IPS-18c (cell line): ENCODE measurements around the gene UXS1.

Experiments used
- H3K4me3 ChIP-seq: 2 replicates; pipeline ENCODE4 v1.7.0; 2013; ENCODE audit warnings: low read depth, mild to moderate bottlenecking, low read length, moderate library complexity; ENCODE audit not compliant: insufficient read depth
- H3K9me3 ChIP-seq: one replicate; pipeline ENCODE4 v1.6.1; 2013; ENCODE audit warnings: mild to moderate bottlenecking, low read length, moderate library complexity; ENCODE audit not compliant: control insufficient read depth, insufficient read depth

Gene UXS1

DNA sequence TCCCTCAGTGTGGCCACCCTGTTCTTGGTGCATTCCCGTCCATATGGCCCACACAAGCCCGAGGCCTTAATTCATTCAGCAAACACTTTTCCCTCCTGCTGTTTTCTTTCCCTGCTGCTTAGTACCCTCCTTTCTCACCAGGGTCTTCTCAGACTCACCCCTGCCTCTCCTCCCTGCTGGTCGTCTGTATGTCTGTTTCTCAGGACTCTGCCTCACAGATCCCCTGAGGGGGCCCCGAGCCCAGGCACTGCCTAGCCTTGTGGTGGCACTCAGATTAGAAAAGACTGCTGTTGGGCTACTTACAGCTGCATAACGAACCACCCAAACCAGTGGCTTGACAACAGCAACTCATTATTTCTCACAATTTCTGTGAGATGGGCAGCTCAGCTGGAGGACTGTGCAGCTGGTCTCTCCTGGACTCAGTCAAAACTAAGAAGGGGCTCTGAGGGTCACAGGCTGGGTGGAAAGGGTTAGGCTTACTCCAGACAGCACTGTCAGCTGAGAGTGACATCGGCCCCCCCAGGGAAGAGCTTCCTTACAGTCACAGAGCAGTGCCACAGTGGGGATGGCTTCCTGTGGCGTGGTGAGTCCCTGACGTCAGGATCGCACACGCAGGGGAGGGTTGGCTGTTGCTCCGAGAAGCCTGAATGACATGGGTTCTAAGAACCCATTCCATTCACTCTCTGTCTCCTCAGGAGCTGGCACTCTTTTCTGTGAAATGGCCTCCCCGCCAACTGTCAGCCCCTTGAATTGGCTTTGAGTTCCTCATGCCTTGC, 139.0 kb downstream of the UXS1 start:
- H3K4me3 ChIP-seq, result no peak overlapping the region
- H3K9me3 ChIP-seq, result peaks cover 2% of the 10 kb centered on the region

- H3K9me3 ChIP-seq, result peaks cover 4% of the 10 kb centered on the region
- H3K4me3 ChIP-seq, result no peak overlapping the region
Measured at GRCh38 chr2:106054321-106054720, 139.8 kb downstream of the UXS1 start.

- peaks cover 4% of the 10 kb centered on the region for H3K9me3 ChIP-seq
- H3K4me3 ChIP-seq, result no peak overlapping the region
Measured at GRCh38 chr2:106053581-106053980, 140.5 kb downstream of the UXS1 start.

DNA sequence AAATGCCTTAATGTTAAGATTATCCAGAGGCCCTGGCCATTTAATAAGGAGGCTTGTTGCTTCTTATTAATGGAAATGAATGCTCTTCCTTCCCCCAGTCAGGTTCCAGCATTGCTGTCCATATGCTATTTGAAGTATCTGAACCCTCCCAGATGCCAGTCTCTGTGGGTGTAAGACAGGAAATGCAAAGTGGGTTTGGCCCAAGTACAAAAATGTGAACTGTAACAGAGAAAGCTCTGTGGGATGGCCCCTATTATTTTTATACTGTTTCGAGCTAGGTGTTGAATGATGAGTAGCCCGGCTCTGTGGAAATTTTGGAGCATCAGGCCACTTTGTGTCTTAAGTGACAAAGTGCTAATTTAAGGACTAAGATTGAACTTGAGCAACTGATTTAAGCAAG, 141.0 kb downstream of the UXS1 start:
- Histone ChIP-seq H3K9me3 (peaks cover 4% of the 10 kb centered on the region), H3K4me3 (no peak overlapping the region)

DNA sequence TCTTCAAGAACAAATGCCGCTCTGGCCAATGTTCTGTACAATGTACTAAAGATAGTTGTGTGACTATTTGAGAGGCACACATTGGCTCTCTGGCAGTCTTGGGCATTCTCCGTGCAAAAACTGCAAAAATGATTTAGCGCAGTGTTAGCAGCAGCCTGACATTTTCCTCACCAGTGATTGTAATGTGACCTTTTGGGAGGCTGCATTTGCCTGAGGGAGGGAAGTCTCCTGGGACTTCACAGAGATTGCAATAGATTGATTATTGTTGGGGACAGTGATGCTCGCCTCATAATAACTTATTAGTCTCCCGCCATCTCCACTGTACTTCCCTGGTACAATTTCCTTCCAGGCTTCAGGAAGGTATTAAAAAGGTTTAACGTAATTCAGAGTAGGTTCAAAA, 149.2 kb downstream of the UXS1 start:
- H3K4me3 ChIP-seq, result no peak overlapping the region

GRCh38 chr2:106044021-106044420, 150.1 kb downstream of the UXS1 start:
- Histone ChIP-seq H3K9me3 (no peaks in the 10 kb centered on the region), H3K4me3 (no peak overlapping the region)

More for the DNA sequence above, 149.2 kb downstream of the UXS1 start:
- H3K9me3 ChIP-seq, result peaks cover 2% of the 10 kb centered on the region
